ENCODE results near the gene PLAAT3.
"Not testable (repeated sequence)": the region's sequence is repeated elsewhere in the genome, so short reads cannot be mapped to it uniquely, and the experiment has no call there.

The PLAAT3 gene

GRCh38 chr11:63638436-63638835, 24.2 kb upstream of the PLAAT3 start:
- H3K4me3 ChIP-seq (ENCODE audit: control insufficient read depth in 1 of 7, extremely low read depth in 1 of 7, insufficient read depth in 4 of 7, low read depth in 2 of 7, low read length in 6 of 7); H3K27me3 ChIP-seq (replicated peaks in 2 of 5; ENCODE audit: control insufficient read depth in 4 of 5, insufficient read depth in 5 of 5, low read length in 4 of 5); H3K4me1 ChIP-seq (ENCODE audit: control extremely low read depth in 1 of 4, control insufficient read depth in 4 of 4, insufficient read depth in 4 of 4, low read length in 3 of 4); H3K9me3 ChIP-seq (ENCODE audit: control extremely low read depth in 1 of 5, control insufficient read depth in 4 of 5, insufficient read depth in 2 of 5, low read depth in 1 of 5, low read length in 4 of 5); H3K27ac ChIP-seq (ENCODE audit: insufficient read depth in 1 of 2, low read depth in 1 of 2, low read length in 2 of 2, poor library complexity in 1 of 2, severe bottlenecking in 2 of 2); DNase-seq: not testable (repeated sequence)
- POLR2A ChIA-PET, result interaction anchor here (0.7 kb wide), 1 partner anchor 95 kb away, joined by 3 read pairs; no protein-coding TSS in a partner anchor
- CTCF ChIA-PET, result interaction anchor here (0.9 to 5.8 kb wide), 7 partner anchors 45 to 159 kb away, joined by 3 to 88 read pairs (median 4); no protein-coding TSS in a partner anchor
- H3K36me3 ChIP-seq (ENCODE audit: control insufficient read depth in 4 of 4, insufficient read depth in 4 of 4, low read length in 3 of 4), result peaks cover 16 to 48% (median 27%) of the 10 kb centered on the region in 4 experiments
- WGBS (ENCODE audit: insufficient coverage), result 100% methylated on average over 7 of the region's 8 CpGs

GRCh38 chr11:63635762-63636465, 21.7 kb upstream of the PLAAT3 start:
- ChIA-PET CTCF (interaction anchor here (0.7 to 5.6 kb wide), 17 partner anchors 8 to 157 kb away, joined by 3 to 88 read pairs (median 3); partner anchors contain the start of genes PLAAT2 and PLAAT4), POLR2A (no interaction called here)
- Histone ChIP-seq H3K27me3 (replicated peaks in 2 of 5; ENCODE audit: control insufficient read depth in 4 of 5, insufficient read depth in 5 of 5, low read length in 4 of 5) (no peaks in the 10 kb centered on the region), H3K27ac (ENCODE audit: insufficient read depth in 1 of 2, low read depth in 1 of 2, low read length in 2 of 2, poor library complexity in 1 of 2, severe bottlenecking in 2 of 2) (no peak overlapping the region), H3K4me3 (ENCODE audit: control insufficient read depth in 1 of 7, extremely low read depth in 1 of 7, insufficient read depth in 4 of 7, low read depth in 2 of 7, low read length in 6 of 7) (no peak overlapping the region), H3K36me3 (ENCODE audit: control insufficient read depth in 4 of 4, insufficient read depth in 4 of 4, low read length in 3 of 4) (peaks cover 3 to 40% (median 24%) of the 10 kb centered on the region in 4 experiments), H3K9me3 (ENCODE audit: control extremely low read depth in 1 of 5, control insufficient read depth in 4 of 5, insufficient read depth in 2 of 5, low read depth in 1 of 5, low read length in 4 of 5) (no peaks in the 10 kb centered on the region), H3K4me1 (ENCODE audit: control extremely low read depth in 1 of 4, control insufficient read depth in 4 of 4, insufficient read depth in 4 of 4, low read length in 3 of 4) (no peaks in the 10 kb centered on the region)
- 73% methylated on average over 8 of the region's 10 CpGs for whole genome bisulfite sequencing (ENCODE audit: insufficient coverage)
- DNase-seq, result peak; percentile 58 to 81 (median 75)

GRCh38 chr11:63629426-63629825, 15.2 kb upstream of the PLAAT3 start:
- Histone ChIP-seq H3K9me3 (ENCODE audit: control extremely low read depth in 1 of 5, control insufficient read depth in 4 of 5, insufficient read depth in 2 of 5, low read depth in 1 of 5, low read length in 4 of 5) (no peaks in the 10 kb centered on the region), H3K4me1 (ENCODE audit: control extremely low read depth in 1 of 4, control insufficient read depth in 4 of 4, insufficient read depth in 4 of 4, low read length in 3 of 4) (no peaks in the 10 kb centered on the region), H3K36me3 (ENCODE audit: control insufficient read depth in 4 of 4, insufficient read depth in 4 of 4, low read length in 3 of 4) (peaks cover 8 to 44% (median 27%) of the 10 kb centered on the region in 4 experiments), H3K4me3 (ENCODE audit: control insufficient read depth in 1 of 7, extremely low read depth in 1 of 7, insufficient read depth in 4 of 7, low read depth in 2 of 7, low read length in 6 of 7) (no peak overlapping the region), H3K27me3 (replicated peaks in 2 of 5; ENCODE audit: control insufficient read depth in 4 of 5, insufficient read depth in 5 of 5, low read length in 4 of 5) (no peaks in the 10 kb centered on the region), H3K27ac (ENCODE audit: insufficient read depth in 1 of 2, low read depth in 1 of 2, low read length in 2 of 2, poor library complexity in 1 of 2, severe bottlenecking in 2 of 2) (no peak overlapping the region)
- CTCF ChIA-PET, result interaction anchor here (0.7 to 2.0 kb wide), 7 partner anchors 10 to 723 kb away, joined by 3 to 12 read pairs (median 3); no protein-coding TSS in a partner anchor
- DNase-seq, result no peak
- POLR2A ChIA-PET, result no interaction called here
- WGBS (ENCODE audit: insufficient coverage), result 88% methylated on average over 3 of the region's 3 CpGs

- WGBS (ENCODE audit: insufficient coverage), result 86% methylated on average over 2 of the region's 7 CpGs
- no peak for DNase-seq
- Histone ChIP-seq H3K27me3 (replicated peaks in 2 of 5; ENCODE audit: control insufficient read depth in 4 of 5, insufficient read depth in 5 of 5, low read length in 4 of 5) (peaks cover 0 to 10% (median 5%) of the 10 kb centered on the region in 5 experiments), H3K36me3 (ENCODE audit: control insufficient read depth in 4 of 4, insufficient read depth in 4 of 4, low read length in 3 of 4) (peaks cover 0 to 6% (median 6%) of the 10 kb centered on the region in 4 experiments), H3K4me3 (ENCODE audit: control insufficient read depth in 1 of 7, extremely low read depth in 1 of 7, insufficient read depth in 4 of 7, low read depth in 2 of 7, low read length in 6 of 7) (no peak overlapping the region), H3K4me1 (ENCODE audit: control extremely low read depth in 1 of 4, control insufficient read depth in 4 of 4, insufficient read depth in 4 of 4, low read length in 3 of 4) (peaks cover 0 to 9% (median 0%) of the 10 kb centered on the region in 4 experiments), H3K9me3 (ENCODE audit: control extremely low read depth in 1 of 5, control insufficient read depth in 4 of 5, insufficient read depth in 2 of 5, low read depth in 1 of 5, low read length in 4 of 5) (no peaks in the 10 kb centered on the region), H3K27ac (ENCODE audit: insufficient read depth in 1 of 2, low read depth in 1 of 2, low read length in 2 of 2, poor library complexity in 1 of 2, severe bottlenecking in 2 of 2) (no peak overlapping the region)
- POLR2A ChIA-PET, result no interaction called here
- CTCF ChIA-PET, result interaction anchor here (3.4 kb wide), 1 partner anchor 144 kb away, joined by 16 read pairs; no protein-coding TSS in a partner anchor
These were observed 9.4 kb upstream of the PLAAT3 start for GRCh38 chr11:63623513-63624140.

GRCh38 chr11:63622323-63622722, 8.1 kb upstream of the PLAAT3 start:
- ChIA-PET POLR2A (no interaction called here), CTCF (interaction anchor here (1.0 to 3.4 kb wide), 4 partner anchors 12 to 143 kb away, joined by 3 to 16 read pairs (median 4); no protein-coding TSS in a partner anchor)
- no peak overlapping the region for H3K4me3 ChIP-seq (ENCODE audit: control insufficient read depth in 1 of 7, extremely low read depth in 1 of 7, insufficient read depth in 4 of 7, low read depth in 2 of 7, low read length in 6 of 7)
- H3K27me3 ChIP-seq (replicated peaks in 2 of 5; ENCODE audit: control insufficient read depth in 4 of 5, insufficient read depth in 5 of 5, low read length in 4 of 5), result peaks cover 0 to 10% (median 5%) of the 10 kb centered on the region in 5 experiments
- H3K36me3 ChIP-seq (ENCODE audit: control insufficient read depth in 4 of 4, insufficient read depth in 4 of 4, low read length in 3 of 4), result no peaks in the 10 kb centered on the region
- DNase-seq, result no peak
- H3K27ac ChIP-seq (ENCODE audit: insufficient read depth in 1 of 2, low read depth in 1 of 2, low read length in 2 of 2, poor library complexity in 1 of 2, severe bottlenecking in 2 of 2), result no peak overlapping the region
- no peaks in the 10 kb centered on the region for H3K9me3 ChIP-seq (ENCODE audit: control extremely low read depth in 1 of 5, control insufficient read depth in 4 of 5, insufficient read depth in 2 of 5, low read depth in 1 of 5, low read length in 4 of 5)
- WGBS (ENCODE audit: insufficient coverage), result 82% methylated on average over 2 of the region's 2 CpGs
- peaks cover 0 to 9% (median 0%) of the 10 kb centered on the region in 4 experiments for H3K4me1 ChIP-seq (ENCODE audit: control extremely low read depth in 1 of 4, control insufficient read depth in 4 of 4, insufficient read depth in 4 of 4, low read length in 3 of 4)

GRCh38 chr11:63621071-63621470, 6.8 kb upstream of the PLAAT3 start:
- ChIA-PET CTCF (no interaction called here), POLR2A (no interaction called here)
- Histone ChIP-seq H3K27me3 (replicated peaks in 2 of 5; ENCODE audit: control insufficient read depth in 4 of 5, insufficient read depth in 5 of 5, low read length in 4 of 5) (peaks cover 0 to 10% (median 5%) of the 10 kb centered on the region in 5 experiments), H3K4me3 (ENCODE audit: control insufficient read depth in 1 of 7, extremely low read depth in 1 of 7, insufficient read depth in 4 of 7, low read depth in 2 of 7, low read length in 6 of 7) (no peak overlapping the region), H3K36me3 (ENCODE audit: control insufficient read depth in 4 of 4, insufficient read depth in 4 of 4, low read length in 3 of 4) (no peaks in the 10 kb centered on the region), H3K9me3 (ENCODE audit: control extremely low read depth in 1 of 5, control insufficient read depth in 4 of 5, insufficient read depth in 2 of 5, low read depth in 1 of 5, low read length in 4 of 5) (no peaks in the 10 kb centered on the region), H3K4me1 (ENCODE audit: control extremely low read depth in 1 of 4, control insufficient read depth in 4 of 4, insufficient read depth in 4 of 4, low read length in 3 of 4) (peaks cover 0 to 9% (median 0%) of the 10 kb centered on the region in 4 experiments), H3K27ac (ENCODE audit: insufficient read depth in 1 of 2, low read depth in 1 of 2, low read length in 2 of 2, poor library complexity in 1 of 2, severe bottlenecking in 2 of 2) (no peak overlapping the region)
- no peak for DNase-seq
- WGBS (ENCODE audit: insufficient coverage), result no CpG with 5 or more reads among the region's 1 CpG

All from common myeloid progenitor, CD34-positive (primary cell).